NOMO-1 treated with dmso at 0.1 percent for 144 hours (cell line): Measurements from ENCODE around the gene SIGLECL1.

ENCODE experiments used
- DNase-seq: peaks from one replicate; lab custom pipeline; 2025; ENCODE audit not compliant: unreplicated experiment; lab: John Stamatoyannopoulos, UW

Gene SIGLECL1

GRCh38 chr19:51250786-51251467, at the start of gene SIGLECL1:
TSS of gene SIGLECL1 (plus strand) at chr19:51251080. CDS start at chr19:51264073, 12,993 bp downstream.
- DNase-seq, result no peak

- no peak for DNase-seq
Observed at GRCh38 chr19:51201712-51202111, 49.2 kb upstream of the SIGLECL1 start.

DNA sequence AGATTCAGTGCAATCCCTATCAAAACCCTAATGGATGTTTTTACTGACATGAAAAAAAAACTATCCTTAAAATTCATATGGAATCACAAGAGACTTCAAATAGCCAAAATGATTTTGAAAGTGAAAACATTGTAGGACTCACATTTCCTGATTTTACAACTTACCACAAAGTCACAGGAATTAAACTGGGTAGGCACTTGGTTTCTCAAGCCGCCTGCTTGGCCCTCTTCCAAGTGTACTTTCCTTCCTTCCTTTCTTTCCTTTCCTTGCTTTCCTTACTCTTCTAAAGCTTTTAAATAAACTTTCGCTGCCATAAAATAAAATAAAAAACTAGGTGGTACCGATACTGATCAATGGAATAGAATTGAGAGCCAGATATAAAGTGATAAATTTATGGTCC, 47.0 kb upstream of the SIGLECL1 start:
- no peak for DNase-seq

DNA sequence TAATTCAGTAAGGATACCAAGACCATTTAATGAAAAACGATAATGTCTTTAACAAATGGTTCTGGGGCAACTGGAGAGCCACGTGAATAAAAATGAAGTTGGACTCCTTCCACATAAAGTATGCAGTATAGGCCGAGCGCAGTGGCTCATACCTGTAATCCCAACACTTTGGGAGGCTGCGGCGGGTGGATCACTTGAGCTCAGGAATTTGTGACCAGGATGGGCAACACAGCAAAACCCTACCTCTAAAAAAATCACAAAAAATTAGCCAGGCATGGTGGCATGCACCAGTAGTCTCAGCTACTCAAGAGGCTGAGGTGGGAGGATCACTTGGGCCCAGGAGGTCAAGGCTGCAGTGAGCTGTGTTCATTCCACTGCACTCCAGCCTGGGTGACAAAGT, 46.6 kb upstream of the SIGLECL1 start:
- DNase-seq, result no peak

GRCh38 chr19:51207747-51208146, 43.1 kb upstream of the SIGLECL1 start:
- DNase-seq, result no peak

GRCh38 chr19:51210191-51210784, 40.6 kb upstream of the SIGLECL1 start:
- DNase-seq, result no peak

DNA sequence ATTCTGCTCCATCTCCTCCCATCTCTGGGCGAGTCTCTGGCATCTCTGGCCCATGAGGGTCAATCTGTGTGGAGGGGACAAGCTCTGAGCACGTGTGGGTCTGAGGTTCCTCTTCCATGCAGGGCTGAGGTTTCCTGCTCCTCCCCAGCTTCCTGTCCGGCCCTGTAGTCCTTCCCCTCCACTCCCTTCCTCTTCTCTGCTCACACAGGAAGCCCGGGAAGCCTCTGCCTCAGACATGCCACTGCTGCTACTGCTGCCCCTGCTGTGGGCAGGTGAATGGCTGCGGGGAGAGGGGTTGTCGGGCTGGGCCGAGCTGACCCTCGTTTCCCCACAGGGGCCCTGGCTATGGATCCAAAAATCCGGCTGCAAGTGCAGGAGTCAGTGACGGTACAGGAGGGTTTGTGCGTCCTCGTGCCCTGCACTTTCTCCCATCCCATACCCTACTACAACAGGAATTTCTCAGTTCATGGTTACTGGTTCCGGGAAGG, 40.0 kb upstream of the SIGLECL1 start:
- peak; percentile 77 for DNase-seq

DNA sequence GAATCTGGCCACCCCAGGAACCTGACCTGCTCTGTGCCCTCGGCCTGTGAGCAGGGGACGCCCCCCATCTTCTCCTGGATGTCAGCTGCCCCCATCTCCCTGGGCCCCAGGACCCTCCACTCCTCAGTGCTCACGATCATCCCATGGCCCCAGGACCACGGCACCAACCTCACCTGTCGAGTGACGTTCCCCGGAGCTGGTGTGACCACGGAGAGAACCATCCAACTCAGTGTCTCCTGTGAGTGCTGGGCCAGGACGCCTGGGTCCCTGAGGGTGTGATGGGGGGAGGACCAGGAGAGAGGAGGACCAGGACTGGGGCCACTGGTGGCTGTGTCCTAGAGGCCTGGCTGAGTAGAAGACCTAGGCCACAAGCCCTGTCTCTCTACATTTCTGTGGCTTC, 39.0 kb upstream of the SIGLECL1 start:
- no peak for DNase-seq

GRCh38 chr19:51219307-51219706, 31.6 kb upstream of the SIGLECL1 start:
- DNase-seq, result no peak

- DNase-seq, result no peak
Observed at GRCh38 chr19:51219971-51220370, 30.9 kb upstream of the SIGLECL1 start.

DNA sequence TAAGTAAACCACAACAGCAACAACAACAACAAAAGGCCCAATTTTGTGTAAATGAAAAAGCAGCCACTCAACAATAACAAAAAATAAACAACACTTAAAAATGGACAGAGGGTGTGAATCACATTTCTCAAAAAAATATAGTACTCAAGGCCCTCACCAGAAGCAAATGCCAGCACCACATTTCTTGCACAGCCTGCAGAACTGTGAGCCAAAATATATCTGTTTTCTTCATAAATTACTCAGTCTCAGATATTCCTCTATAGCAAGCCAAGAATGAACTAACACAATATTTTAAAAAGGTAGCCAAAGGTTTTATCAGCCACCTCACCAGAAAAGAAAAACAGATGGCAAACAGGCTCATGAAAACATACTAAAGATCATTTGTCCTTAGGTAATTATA, 29.9 kb upstream of the SIGLECL1 start:
- DNase-seq, result no peak

DNA sequence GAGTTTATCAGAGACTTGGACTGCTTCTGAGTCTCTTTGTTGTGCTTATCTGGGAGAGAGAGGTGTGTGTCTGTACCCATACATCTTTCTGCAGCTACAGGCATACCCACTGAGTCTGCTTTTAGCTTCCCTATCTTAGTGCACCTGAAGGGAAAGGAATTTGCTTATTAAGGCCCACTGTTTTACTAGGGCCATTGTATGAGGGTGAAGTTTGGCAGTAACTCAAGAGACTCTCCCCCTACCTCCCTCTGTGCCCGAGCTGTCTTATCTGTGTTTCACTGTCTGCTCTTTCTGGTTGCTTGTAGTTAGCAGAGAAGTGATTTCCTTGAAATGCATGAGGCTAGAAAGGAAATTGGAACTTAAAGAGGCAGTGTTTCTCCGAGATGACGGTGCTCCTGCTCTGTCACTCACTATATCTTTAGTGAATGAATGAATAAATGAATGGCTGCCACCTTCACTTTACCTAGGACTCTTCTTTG, 26.7 kb upstream of the SIGLECL1 start:
- no peak for DNase-seq

DNA sequence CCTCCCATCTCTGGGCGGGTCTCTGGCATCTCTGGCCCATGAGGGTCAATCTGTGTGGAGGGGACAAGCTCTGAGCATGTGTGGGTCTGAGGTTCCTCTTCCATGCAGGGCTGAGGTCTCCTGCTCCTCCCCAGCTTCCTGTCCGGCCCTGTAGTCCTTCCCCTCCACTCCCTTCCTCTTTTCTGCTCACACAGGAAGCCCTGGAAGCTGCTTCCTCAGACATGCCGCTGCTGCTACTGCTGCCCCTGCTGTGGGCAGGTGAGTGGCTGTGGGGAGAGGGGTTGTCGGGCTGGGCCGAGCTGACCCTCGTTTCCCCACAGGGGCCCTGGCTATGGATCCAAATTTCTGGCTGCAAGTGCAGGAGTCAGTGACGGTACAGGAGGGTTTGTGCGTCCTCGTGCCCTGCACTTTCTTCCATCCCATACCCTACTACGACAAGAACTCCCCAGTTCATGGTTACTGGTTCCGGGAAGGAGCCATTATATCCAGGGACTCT, 25.9 kb upstream of the SIGLECL1 start, which contains the start of gene CD33:
CD33 (plus strand) TSS at position 183 of the 496 bp plus-strand sequence; CDS start at position 222, 39 bp downstream.
- DNase-seq, result peak; percentile 70

GRCh38 chr19:51226067-51226466, 24.8 kb upstream of the SIGLECL1 start:
- DNase-seq, result no peak

DNA sequence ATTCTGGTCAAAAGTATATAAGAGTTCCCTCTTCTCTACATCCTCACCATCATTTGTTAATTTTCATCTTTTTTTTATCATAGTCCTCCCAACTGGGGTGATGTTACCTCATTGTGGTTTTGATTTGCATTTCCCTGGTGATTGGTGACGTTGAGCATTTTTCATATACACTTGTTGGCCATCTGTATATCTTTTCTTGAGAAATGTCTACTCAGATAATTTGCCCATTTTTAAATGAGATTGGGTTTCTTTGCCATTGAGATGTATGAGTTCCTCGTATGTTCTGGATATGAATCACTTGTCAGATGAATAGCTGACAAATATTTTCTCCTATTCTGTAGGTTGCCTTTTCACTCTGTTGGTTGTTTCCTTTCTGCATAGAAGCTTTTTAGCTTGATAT, 23.6 kb upstream of the SIGLECL1 start:
- no peak for DNase-seq

DNA sequence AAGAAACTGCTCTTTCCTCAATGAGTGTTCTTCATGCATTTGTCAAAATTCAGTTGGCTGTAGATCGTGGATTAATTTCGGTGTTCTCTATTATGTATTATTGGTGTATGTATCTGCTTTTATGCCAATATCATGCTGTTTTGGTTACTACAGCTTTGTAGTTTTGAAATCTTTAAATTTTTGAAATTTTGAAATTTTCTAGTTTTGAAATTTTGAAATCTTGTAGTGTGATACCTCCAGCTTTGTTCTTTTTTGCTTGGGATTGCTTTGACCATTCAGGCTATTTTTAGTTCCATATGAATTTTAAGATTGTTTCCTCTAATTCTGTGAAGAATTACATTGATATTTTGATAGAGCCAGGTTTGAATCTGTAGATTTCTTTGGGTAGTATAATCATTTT, 22.9 kb upstream of the SIGLECL1 start:
- DNase-seq, result no peak

DNA sequence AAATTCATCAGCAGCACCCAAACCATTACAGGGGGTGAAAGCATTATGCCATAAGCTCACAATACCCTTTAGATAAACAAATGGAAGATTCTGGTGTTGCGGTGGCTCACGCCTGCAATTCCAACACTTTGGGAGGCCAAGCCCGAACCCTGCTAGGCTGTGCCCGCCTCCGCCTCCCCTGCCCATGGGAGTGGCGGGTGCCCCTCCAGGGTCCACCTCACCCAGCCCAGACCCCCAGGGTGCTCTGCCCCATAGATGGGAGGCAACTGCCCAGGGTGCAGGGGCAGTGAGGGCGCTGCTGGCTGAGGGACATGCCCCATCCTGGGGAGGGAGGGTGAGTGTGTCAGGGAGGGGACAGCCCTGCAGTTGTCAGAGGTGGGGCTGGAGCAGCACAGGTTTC, 10.0 kb upstream of the SIGLECL1 start:
- DNase-seq, result no peak

- DNase-seq, result peak; percentile 24
Observed at GRCh38 chr19:51242881-51243630, 7.8 kb upstream of the SIGLECL1 start.

DNA sequence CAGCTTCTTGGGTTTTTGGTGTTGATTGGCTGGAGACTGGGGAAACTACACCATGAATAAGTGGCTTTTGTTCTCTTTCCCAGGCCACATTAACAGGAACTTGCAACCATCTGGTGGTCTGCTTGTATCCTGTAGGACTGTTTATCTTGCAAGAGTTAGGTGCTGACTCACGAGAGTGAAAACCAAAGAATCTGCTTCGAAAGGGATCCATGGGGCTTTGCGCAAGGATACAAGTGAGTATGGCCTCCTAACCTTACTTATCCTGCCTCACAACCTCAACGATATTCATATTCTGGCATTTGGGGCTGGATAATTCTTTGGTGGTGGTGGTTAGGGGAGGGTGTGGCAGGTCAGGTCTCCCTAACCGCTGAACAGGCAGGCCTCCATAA, 4.7 kb upstream of the SIGLECL1 start:
- peak; percentile 65 for DNase-seq

GRCh38 chr19:51247972-51248590, 2.8 kb upstream of the SIGLECL1 start:
- no peak for DNase-seq

DNA sequence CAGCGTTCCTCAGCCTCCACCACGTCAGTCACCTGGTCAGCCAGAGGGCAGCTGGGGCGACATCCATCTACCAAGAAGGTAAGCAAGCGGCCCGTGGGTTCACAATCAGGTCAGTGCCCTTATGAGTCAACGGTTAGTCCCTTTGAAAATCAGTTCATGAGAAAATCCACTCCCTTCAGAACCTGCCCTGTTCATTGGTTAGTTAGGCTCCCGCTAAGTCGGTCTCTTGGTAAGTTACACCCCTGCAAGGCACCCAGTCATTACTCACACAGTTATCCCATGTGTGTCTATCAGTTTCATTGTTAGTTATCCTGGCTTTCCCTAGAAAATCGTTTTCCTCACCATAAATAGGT, 564 bp downstream of the SIGLECL1 start:
- DNase-seq, result no peak
